HG02759 (cell line): ENCODE results near the gene OR5T1.

Experiments
- ATAC-seq: cut with Tn5 transposase; IDR thresholded peaks from one replicate; pipeline ENCODE4 v1.9.1; 2021; ENCODE audit warnings: mild to moderate bottlenecking, moderate library complexity; ENCODE audit not compliant: unreplicated experiment

Gene OR5T1

DNA sequence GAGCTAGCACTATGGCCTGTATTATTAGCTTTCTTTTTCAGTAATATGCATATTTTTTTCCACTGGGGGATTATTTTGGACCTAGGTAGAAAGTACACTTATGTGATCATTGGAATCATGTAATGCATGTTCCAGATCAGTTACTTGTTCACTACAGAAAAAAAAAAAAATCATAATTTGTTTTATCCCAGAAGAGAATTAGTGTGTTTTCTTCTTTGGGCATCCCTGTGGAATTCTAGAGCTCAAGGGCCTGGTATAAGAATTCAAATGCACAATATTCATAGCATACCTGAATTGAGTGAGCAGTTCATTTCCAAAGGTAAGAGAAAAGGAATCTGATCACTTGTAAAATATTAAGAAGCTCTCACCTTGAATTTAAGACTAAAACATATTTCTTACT lies at the start of gene OR5T1:
Gene OR5T1, plus strand, starts transcription at position 301 of the 400 bp plus-strand sequence. CDS start 1,485 bp downstream, outside the sequence.
- ATAC-seq, result no peak

DNA sequence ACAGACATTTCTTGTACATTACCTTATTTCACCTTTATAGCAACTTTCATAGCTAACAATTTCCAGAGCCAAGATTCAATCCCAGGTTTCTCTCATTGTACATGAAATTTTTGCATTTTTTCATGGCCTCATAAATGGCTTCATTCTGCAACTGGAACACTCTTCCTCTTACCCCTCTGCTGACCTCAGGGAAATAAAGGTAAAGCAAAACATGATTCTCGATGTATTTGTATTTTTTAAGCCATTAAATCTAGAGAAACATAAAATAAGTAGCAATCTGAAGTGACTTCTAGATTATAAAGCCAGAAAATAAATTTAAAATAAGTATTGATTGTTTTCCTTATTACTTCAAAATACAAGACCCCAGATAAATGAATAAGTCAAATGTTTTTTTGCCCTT lies 39.8 kb upstream of the OR5T1 start, which contains the start of gene OR5T2:
Gene OR5T2, minus strand, starts transcription at position 101 of the 400 bp plus-strand sequence. CDS start 1,193 bp downstream, outside the sequence.
- ATAC-seq, result no peak

DNA sequence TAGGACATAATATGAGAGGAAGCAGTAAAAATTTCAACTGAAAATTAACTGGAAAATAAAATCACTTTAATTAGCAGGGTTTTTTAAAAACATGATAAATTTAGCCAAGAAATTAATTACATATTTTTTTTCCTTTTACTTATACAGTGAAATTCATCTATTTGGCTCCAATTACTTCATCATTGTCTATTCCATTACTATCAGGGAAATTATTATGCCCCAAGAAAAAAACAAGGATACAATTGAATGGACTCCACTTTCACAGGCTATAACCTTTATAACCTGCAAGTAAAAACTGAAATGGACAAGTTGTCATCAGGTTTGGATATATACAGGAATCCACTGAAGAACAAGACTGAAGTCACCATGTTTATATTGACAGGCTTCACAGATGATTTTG lies 22.0 kb upstream of the OR5T1 start, which contains the start of gene OR5T3:
Gene OR5T3, plus strand, starts transcription at position 301 of the 400 bp plus-strand sequence. Its CDS starts 0 bp downstream, at position 301.
- ATAC-seq, result no peak

DNA sequence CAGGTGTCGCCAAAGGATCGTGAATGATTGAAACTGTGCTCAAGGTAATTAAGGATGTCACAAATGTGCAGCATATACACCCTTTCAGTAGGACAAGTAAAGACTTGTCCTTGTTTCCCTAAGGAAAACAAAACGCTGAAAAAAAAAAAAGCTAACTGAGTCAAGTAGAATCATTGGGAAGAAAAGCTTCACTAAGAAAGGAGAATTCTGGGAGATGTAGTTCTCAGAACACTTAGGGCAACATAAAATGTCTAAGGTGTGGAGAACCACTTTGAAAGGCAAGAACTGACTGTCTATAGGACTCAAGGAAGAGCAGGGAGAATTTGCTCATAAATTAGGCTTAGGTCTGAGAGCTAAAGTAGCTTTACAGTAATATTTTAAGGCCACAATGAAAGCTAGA lies 2.9 kb upstream of the OR5T1 start:
- ATAC-seq, result no peak

DNA sequence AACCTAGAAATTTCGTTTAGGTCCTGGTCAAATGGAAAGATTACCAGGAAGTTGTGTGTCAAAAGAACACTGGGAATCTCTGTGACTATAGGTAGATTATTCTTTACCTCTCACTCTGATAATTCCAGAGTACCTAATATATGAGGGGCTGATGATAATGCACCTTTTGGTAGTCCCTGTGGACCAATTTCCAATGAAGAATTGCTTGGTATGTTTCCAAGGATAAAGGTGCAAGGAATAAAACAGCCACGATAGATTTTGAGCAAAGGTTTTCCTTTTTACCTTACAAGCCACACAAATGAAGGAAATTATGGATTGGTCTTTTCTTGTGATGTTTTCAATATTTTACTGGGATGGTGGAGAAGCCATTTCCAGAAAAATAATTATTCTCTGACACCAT lies 18.2 kb downstream of the OR5T1 start, which contains the start of gene OR8H1:
Gene OR8H1, minus strand, starts transcription at position 101 of the 400 bp plus-strand sequence. CDS start 1,192 bp downstream, outside the sequence.
- ATAC-seq, result no peak

DNA sequence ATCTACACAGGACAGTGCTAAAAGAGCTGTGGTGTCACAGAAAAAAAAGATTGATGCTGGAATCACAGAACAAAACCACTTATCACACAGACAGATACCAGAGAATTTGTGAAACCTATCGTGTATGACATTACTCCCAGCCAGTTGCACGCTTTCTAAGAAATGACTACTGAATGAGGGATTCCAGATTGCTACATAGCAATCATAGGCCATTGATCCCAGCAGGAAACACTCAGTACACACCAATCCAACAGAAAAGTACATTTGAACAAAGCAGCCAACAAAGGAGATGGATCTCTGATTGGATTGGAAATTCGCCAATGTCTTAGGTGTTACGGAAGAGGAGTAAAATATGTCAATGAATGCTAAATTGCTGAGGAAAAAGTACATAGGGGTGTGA lies 22.9 kb downstream of the OR5T1 start:
- ATAC-seq, result no peak

DNA sequence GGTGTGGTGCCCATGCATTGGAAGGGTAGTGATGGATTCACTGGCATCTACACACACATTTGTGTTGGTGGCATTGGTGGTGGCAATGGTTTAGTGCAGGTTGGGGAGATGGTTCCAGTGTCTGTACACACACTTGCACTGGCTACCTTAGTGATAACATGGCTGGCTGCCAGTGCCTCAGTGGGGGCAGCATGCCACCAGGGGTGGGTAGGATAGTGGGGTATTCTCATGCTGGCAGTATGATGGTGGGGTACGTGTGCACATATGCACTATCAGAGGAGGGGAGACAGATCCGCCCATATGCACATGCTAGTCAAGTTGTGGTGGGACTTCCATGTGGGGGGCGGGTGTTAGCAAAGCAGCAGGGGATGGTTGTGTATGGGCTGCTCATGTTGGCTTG lies 33.9 kb downstream of the OR5T1 start:
- no peak for ATAC-seq

DNA sequence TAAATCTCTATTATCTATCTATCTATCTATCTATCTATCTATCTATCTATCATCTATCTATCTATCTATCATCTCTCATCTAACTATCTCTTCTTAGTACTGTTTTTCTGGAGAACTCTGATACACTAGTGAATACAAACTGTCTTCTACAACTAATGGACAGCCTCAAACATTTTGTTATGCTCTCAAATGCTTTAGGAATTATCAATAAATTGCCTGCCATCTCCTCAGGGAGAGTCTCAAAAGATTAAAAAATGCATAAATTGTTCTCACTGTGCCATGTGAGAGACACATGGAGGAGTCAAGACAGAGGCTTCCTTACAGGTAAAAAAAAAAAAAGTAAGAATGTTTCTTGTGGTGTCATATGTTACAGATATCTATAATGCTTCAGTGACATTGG lies 40.9 kb downstream of the OR5T1 start, which contains the start of gene OR8K3:
Gene OR8K3, plus strand, starts transcription at position 301 of the 400 bp plus-strand sequence. CDS start 3,163 bp downstream, outside the sequence.
- no peak for ATAC-seq
